Mesenchymal stem cell (in vitro differentiated cells and primary cell): ENCODE measurements around the gene TEC.

Source experiments
- DNase-seq: peaks from one replicate; pipeline ENCODE4 v3.0.0-alpha.2; 2013
- H2AFZ ChIP-seq: one replicate; pipeline ENCODE4 v1.6.1; 2013; ENCODE audit warnings: low read depth, mild to moderate bottlenecking, control low read depth, inconsistent platforms, low read length, moderate library complexity
- H2AK5ac ChIP-seq: 2 replicates; pipeline ENCODE4 v1.6.1; 2013; ENCODE audit warnings: low read length, moderate library complexity, mild to moderate bottlenecking, inconsistent platforms; ENCODE audit not compliant: severe bottlenecking
- H2BK120ac ChIP-seq: one replicate; pipeline ENCODE4 v1.6.1; 2013; ENCODE audit warnings: low read depth, mild to moderate bottlenecking, inconsistent platforms, low read length, moderate library complexity
- H2BK12ac ChIP-seq, 2 experiments: one replicate each; pipeline ENCODE4 v1.6.1; 2013; ENCODE audit warnings: inconsistent platforms in 2 of 2, low read length in 2 of 2, mild to moderate bottlenecking in 2 of 2, moderate library complexity in 2 of 2, control low read depth in 1 of 2
- H2BK15ac ChIP-seq: one replicate; pipeline ENCODE4 v1.6.1; 2013; ENCODE audit warnings: mild to moderate bottlenecking, low read depth, inconsistent platforms; ENCODE audit not compliant: poor library complexity, severe bottlenecking
- H2BK5ac ChIP-seq: 2 replicates; pipeline ENCODE4 v1.6.1; 2013; ENCODE audit warnings: low read depth, mild to moderate bottlenecking, low read length, control low read depth, inconsistent platforms; ENCODE audit not compliant: poor library complexity, severe bottlenecking
- H3K14ac ChIP-seq, 2 experiments: one replicate each; pipeline ENCODE4 v1.6.1; 2013; ENCODE audit warnings: inconsistent platforms in 2 of 2, low read length in 2 of 2, control low read depth in 1 of 2, mild to moderate bottlenecking in 1 of 2, moderate library complexity in 1 of 2
- H3K18ac ChIP-seq, 2 experiments: one replicate each; pipeline ENCODE4 v1.6.1; 2013; ENCODE audit warnings: inconsistent platforms in 2 of 2, low read length in 2 of 2, control low read depth in 1 of 2, low read depth in 1 of 2, mild to moderate bottlenecking in 1 of 2
- H3K23ac ChIP-seq, 2 experiments: one replicate each; pipeline ENCODE4 v1.6.1; 2013; ENCODE audit warnings: inconsistent platforms in 2 of 2, low read length in 2 of 2, mild to moderate bottlenecking in 2 of 2, moderate library complexity in 2 of 2, control low read depth in 1 of 2
- H3K27ac ChIP-seq: 2 replicates; pipeline ENCODE4 v1.5.1; 2013; ENCODE audit warnings: mild to moderate bottlenecking, moderate library complexity, low read length, control low read depth, inconsistent platforms; ENCODE audit not compliant: poor library complexity, severe bottlenecking
- H3K27me3 ChIP-seq, 2 experiments: 2 replicates each; pipeline versions ENCODE4 v1.6.1 to v1.7.0; 2013; ENCODE audit warnings: low read length in 2 of 2, mild to moderate bottlenecking in 2 of 2, moderate library complexity in 2 of 2, control low read depth in 1 of 2, inconsistent platforms in 1 of 2; ENCODE audit not compliant: control insufficient read depth in 1 of 2, insufficient read depth in 1 of 2
- H3K36me3 ChIP-seq, 2 experiments: 2 replicates each; pipeline versions ENCODE4 v1.6.1 to v1.7.0; 2013; ENCODE audit warnings: low read length in 2 of 2, control low read depth in 1 of 2, inconsistent platforms in 1 of 2, low read depth in 1 of 2, mild to moderate bottlenecking in 1 of 2; ENCODE audit not compliant: insufficient read depth in 2 of 2, control insufficient read depth in 1 of 2
- H3K4ac ChIP-seq, 2 experiments: one replicate each; pipeline ENCODE4 v1.6.1; 2013; ENCODE audit warnings: inconsistent platforms in 2 of 2, low read length in 2 of 2, mild to moderate bottlenecking in 2 of 2, moderate library complexity in 2 of 2, control low read depth in 1 of 2, low read depth in 1 of 2
- H3K4me1 ChIP-seq: 2 replicates; pipeline ENCODE4 v1.6.1; 2013; ENCODE audit warnings: low read depth, low read length, control low read depth; ENCODE audit not compliant: control insufficient read depth, insufficient read depth
- H3K4me2 ChIP-seq: 2 replicates; pipeline ENCODE4 v1.6.1; 2013; ENCODE audit warnings: low read length, mild to moderate bottlenecking, inconsistent platforms; ENCODE audit not compliant: poor library complexity, severe bottlenecking
- H3K4me3 ChIP-seq, 2 experiments: 2 replicates each; pipeline versions ENCODE4 v1.5.1 to v1.7.0; 2013; ENCODE audit warnings: low read length in 2 of 2, mild to moderate bottlenecking in 2 of 2, control low read depth in 1 of 2, low read depth in 1 of 2; ENCODE audit not compliant: insufficient read depth in 1 of 2
- H3K79me1 ChIP-seq: replicated peaks from 2 replicates; pipeline ENCODE4 v1.6.1; 2013; ENCODE audit warnings: mild to moderate bottlenecking, control low read depth, low read length, inconsistent platforms; ENCODE audit not compliant: poor library complexity, severe bottlenecking
- H3K9ac ChIP-seq: 2 replicates; pipeline ENCODE4 v1.7.0; 2013; ENCODE audit warnings: mild to moderate bottlenecking, low read length, moderate library complexity
- H3K9me3 ChIP-seq: 2 replicates; pipeline ENCODE4 v1.7.0; 2013; ENCODE audit warnings: mild to moderate bottlenecking, low read length; ENCODE audit not compliant: control insufficient read depth
- H4K8ac ChIP-seq: one replicate; pipeline ENCODE4 v1.6.1; 2013; ENCODE audit warnings: inconsistent platforms, mild to moderate bottlenecking, low read length, moderate library complexity
- H4K91ac ChIP-seq: one replicate; pipeline ENCODE4 v1.6.1; 2013; ENCODE audit warnings: mild to moderate bottlenecking, low read length, inconsistent platforms
- WGBS: methylation state at CpG from one replicate; pipeline ENCODE4 v1.1.7; 2013; ENCODE audit warnings: mixed read lengths; 5-methylcytosine and 5-hydroxymethylcytosine counted together

TEC gene

DNA sequence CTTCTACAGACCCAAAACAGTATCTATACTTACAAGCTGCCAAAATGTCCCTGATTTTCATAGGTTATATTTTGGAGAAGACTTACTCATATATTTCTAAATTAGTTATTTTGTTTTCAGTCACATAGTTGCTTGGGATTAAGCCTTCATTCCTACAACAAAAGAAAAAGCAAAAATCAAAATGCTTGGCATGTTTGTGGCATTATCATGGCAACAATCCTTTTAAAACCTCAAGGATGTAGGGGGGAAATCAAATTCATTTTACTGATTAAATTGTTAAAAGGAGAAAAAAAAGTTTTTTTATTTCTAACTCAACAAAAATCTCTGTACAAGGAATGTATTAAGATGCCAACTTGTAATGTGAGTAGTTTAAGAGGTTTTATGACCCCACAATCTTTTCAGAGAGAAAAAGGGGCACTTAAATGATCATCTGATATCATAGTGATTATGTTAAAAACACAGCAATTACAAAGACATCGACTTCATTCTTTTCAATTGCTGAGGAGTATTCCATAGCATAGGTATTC, 159.1 kb downstream of the TEC start:
- no peak for DNase-seq
- no peak overlapping the region for H3K18ac ChIP-seq
- no peak overlapping the region for H2BK120ac ChIP-seq
- H3K4me1 ChIP-seq: no peaks in the 10 kb centered on the region
- no peak overlapping the region for H2BK5ac ChIP-seq
- no peaks in the 10 kb centered on the region for H3K79me1 ChIP-seq
- no peak overlapping the region for H3K4ac ChIP-seq
- no peak overlapping the region for H3K14ac ChIP-seq
- H2AK5ac ChIP-seq: no peak overlapping the region
- no peaks in the 10 kb centered on the region for H3K36me3 ChIP-seq
- no peak overlapping the region for H4K91ac ChIP-seq
- H4K8ac ChIP-seq: no peak overlapping the region
- H2AFZ ChIP-seq: no peak overlapping the region
- H3K23ac ChIP-seq: no peak overlapping the region
- H2BK15ac ChIP-seq: no peak overlapping the region
- H3K9ac ChIP-seq: no peak overlapping the region
- 90% methylated on average over 1 of the region's 1 CpG for WGBS
- no peak overlapping the region for H3K27ac ChIP-seq
- no peaks in the 10 kb centered on the region for H3K9me3 ChIP-seq
- H3K4me2 ChIP-seq: no peak overlapping the region
- H2BK12ac ChIP-seq: no peak overlapping the region
- H3K27me3 ChIP-seq: no peaks in the 10 kb centered on the region
- no peak overlapping the region for H3K4me3 ChIP-seq

DNA sequence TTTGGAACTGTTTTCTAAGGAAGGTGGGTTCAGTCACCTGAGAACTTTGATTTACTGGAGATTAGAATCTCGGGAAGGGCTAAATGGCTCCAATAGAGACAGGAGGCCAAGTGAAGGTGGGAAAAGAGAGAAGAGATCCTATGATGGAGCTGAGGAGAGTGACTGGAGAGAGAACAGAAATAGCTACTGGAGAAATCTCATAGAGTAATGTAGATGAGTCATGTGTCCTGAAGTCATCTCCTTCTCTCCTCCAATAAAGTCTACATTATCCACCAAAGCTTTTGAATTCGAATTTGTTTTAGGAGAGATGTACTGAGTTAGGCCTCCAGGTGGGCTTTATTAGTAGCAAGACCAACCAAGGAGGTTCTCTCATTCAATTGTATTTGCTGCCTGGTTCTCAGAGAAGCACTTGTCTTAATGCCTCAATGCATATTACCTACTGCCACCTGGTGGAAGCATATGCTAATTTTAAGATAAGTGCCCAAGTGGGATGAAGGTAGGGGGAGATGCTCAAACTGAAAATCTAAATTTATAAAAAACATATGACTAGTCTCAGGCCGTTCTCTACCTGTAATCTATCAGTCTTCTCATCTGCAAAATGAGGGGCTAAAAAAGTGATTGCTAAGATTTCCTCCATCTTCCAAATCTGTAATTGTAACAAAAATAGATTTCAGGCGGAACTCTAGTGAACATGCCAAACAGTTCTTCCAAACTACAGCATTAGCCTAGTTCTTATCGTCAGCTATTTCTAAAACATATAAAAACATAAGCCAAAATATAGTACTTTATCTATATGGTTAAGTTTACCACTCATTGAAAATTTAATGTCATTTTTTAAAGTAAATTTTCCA, 160.0 kb downstream of the TEC start:
- Histone ChIP-seq H3K9me3 (no peaks in the 10 kb centered on the region), H3K18ac (no peak overlapping the region), H2AFZ (no peak overlapping the region), H3K4me2 (no peak overlapping the region), H3K36me3 (no peaks in the 10 kb centered on the region), H3K4me1 (no peaks in the 10 kb centered on the region), H4K8ac (no peak overlapping the region), H3K27me3 (no peaks in the 10 kb centered on the region), H2AK5ac (no peak overlapping the region), H3K23ac (no peak overlapping the region), H2BK5ac (no peak overlapping the region), H3K79me1 (no peaks in the 10 kb centered on the region), H3K9ac (no peak overlapping the region), H3K27ac (no peak overlapping the region), H4K91ac (no peak overlapping the region), H2BK120ac (no peak overlapping the region), H2BK15ac (no peak overlapping the region), H3K14ac (no peak overlapping the region), H2BK12ac (no peak overlapping the region), H3K4ac (no peak overlapping the region), H3K4me3 (no peak overlapping the region)
- 81% methylated on average over 4 of the region's 5 CpGs for WGBS
- peak; percentile 46 for DNase-seq

DNA sequence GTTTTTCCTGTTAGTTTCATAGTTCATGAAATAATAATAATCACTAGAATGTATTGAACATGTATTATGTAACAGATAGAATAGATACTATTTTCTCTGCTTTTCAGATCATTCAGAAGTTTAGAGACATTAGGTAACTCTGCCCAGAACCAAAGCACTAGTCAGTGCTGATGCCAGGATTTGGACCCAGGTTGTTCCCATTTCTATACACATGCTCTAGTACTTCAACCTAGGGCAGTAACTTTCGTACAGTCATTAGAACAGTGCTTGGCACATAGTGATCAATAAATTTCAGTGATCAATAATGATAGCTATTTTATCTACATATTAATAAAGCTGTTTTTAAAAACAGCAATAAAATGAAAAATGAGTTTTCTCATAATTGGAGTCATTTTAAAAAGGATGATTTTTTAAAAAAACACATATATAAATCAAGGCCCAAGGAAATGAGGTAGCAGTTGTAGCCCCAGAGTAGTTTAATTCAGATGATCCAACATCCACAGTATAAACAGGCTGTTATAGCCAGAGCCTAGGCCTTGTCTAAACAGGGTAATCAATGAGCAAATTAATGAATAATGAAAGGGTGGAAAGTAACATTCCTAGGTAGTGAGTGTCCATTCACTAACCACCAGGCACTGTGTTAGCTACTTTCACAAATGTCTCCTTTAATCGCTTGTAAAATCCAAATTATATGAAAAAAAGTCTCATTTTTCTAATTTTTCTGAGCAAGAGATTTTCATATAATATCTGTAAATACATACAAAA, 161.1 kb downstream of the TEC start:
- Histone ChIP-seq H3K14ac (no peak overlapping the region), H3K4me3 (no peak overlapping the region), H3K4ac (no peak overlapping the region), H4K91ac (no peak overlapping the region), H3K79me1 (no peaks in the 10 kb centered on the region), H4K8ac (no peak overlapping the region), H3K18ac (no peak overlapping the region), H3K36me3 (no peaks in the 10 kb centered on the region), H2BK12ac (no peak overlapping the region), H2BK5ac (no peak overlapping the region), H3K9me3 (no peaks in the 10 kb centered on the region), H3K4me2 (no peak overlapping the region), H2BK15ac (no peak overlapping the region), H3K27ac (no peak overlapping the region), H2AK5ac (no peak overlapping the region), H3K27me3 (no peaks in the 10 kb centered on the region), H3K23ac (no peak overlapping the region), H2BK120ac (no peak overlapping the region), H3K4me1 (no peaks in the 10 kb centered on the region), H2AFZ (no peak overlapping the region), H3K9ac (no peak overlapping the region)
- WGBS: no CpG with 5 or more reads among the region's 2 CpGs
- peak; percentile 7 for DNase-seq

DNA sequence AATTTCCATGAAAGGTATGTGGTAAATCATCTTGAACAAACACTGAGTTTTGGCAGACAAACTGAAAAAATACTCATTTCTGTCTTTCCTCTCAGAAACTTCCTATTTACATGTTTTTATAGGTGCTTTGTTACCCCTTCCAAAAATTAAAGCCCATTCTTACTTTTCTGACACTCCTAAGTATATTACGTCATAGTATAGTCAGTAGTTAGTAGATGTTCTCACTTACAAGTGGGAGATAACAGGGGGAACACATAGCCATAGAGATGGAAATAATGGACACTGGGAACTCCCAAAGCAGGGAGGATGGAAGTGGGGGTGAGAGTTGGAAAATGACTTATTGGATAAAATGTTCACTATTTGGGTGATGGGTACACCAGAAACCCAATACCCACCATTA, 164.4 kb downstream of the TEC start:
- H3K4me2 ChIP-seq: no peak overlapping the region
- H3K36me3 ChIP-seq: no peaks in the 10 kb centered on the region
- H3K27ac ChIP-seq: no peak overlapping the region
- H2BK12ac ChIP-seq: no peak overlapping the region
- no peak overlapping the region for H4K8ac ChIP-seq
- no peak overlapping the region for H2AFZ ChIP-seq
- no peak overlapping the region for H2BK120ac ChIP-seq
- H4K91ac ChIP-seq: no peak overlapping the region
- no peak overlapping the region for H3K4me3 ChIP-seq
- H3K18ac ChIP-seq: no peak overlapping the region
- DNase-seq: no peak
- no peak overlapping the region for H3K23ac ChIP-seq
- 83% methylated on average over 1 of the region's 1 CpG for WGBS
- H2BK15ac ChIP-seq: no peak overlapping the region
- H3K14ac ChIP-seq: no peak overlapping the region
- H3K27me3 ChIP-seq: no peaks in the 10 kb centered on the region
- no peak overlapping the region for H2AK5ac ChIP-seq
- H3K9ac ChIP-seq: no peak overlapping the region
- no peak overlapping the region for H2BK5ac ChIP-seq
- H3K4me1 ChIP-seq: no peaks in the 10 kb centered on the region
- H3K4ac ChIP-seq: no peak overlapping the region
- H3K79me1 ChIP-seq: no peaks in the 10 kb centered on the region
- no peaks in the 10 kb centered on the region for H3K9me3 ChIP-seq
